Measurements from ENCODE around the gene PAPPA.

GRCh38 chr9:116430849-116431248, 277.3 kb downstream of the PAPPA start:
- no peak for TF ChIP-seq CTCF (IDR thresholded peaks at IDR 0.05)
- no peak for TF ChIP-seq POLR2A (IDR thresholded peaks at IDR 0.05; ENCODE audit: low read depth)
- TF ChIP-seq EP300 (IDR thresholded peaks at IDR 0.05) = no peak
- TF ChIP-seq POLR2AphosphoS5 (IDR thresholded peaks at IDR 0.05) = no peak

Measured in esophagus muscularis mucosa (tissue), 4 donors.